ENCODE results near the gene CD84.

The CD84 gene

GRCh38 chr1:160553778-160554177 lies 25.5 kb downstream of the CD84 start:
- no peak for DNase-seq (ENCODE audit: low read depth, low spot score)
- WGBS (ENCODE audit: insufficient coverage, insufficient read length) = no CpG with 5 or more reads among the region's 4 CpGs

GRCh38 chr1:160552425-160552824 lies 26.9 kb downstream of the CD84 start:
- no peaks in the 10 kb centered on the region for H3K4me1 ChIP-seq (ENCODE audit: control insufficient read depth, insufficient read depth, low read length)
- no peak overlapping the region for H3K4me3 ChIP-seq (ENCODE audit: low read length)
- no CpG with 5 or more reads among the region's 2 CpGs for WGBS (ENCODE audit: insufficient coverage, insufficient read length)
- H3K9me3 ChIP-seq (ENCODE audit: control insufficient read depth, insufficient read depth, low read length) = no peaks in the 10 kb centered on the region
- H3K27me3 ChIP-seq (ENCODE audit: control insufficient read depth, insufficient read depth, low read length) = no peaks in the 10 kb centered on the region
- H3K27ac ChIP-seq (ENCODE audit: low read length) = no peak overlapping the region
- no peak for DNase-seq (ENCODE audit: low read depth, low spot score)
- no peaks in the 10 kb centered on the region for H3K36me3 ChIP-seq (ENCODE audit: control insufficient read depth, insufficient read depth, low read length)

More at GRCh38 chr1:160553778-160554177, 25.5 kb downstream of the CD84 start:
- Histone ChIP-seq H3K4me1 (ENCODE audit: control insufficient read depth, insufficient read depth, low read length) (no peaks in the 10 kb centered on the region), H3K27me3 (ENCODE audit: control insufficient read depth, insufficient read depth, low read length) (no peaks in the 10 kb centered on the region), H3K27ac (ENCODE audit: low read length) (no peak overlapping the region), H3K36me3 (ENCODE audit: control insufficient read depth, insufficient read depth, low read length) (no peaks in the 10 kb centered on the region), H3K9me3 (ENCODE audit: control insufficient read depth, insufficient read depth, low read length) (no peaks in the 10 kb centered on the region), H3K4me3 (ENCODE audit: low read length) (no peak overlapping the region)

GRCh38 chr1:160550572-160551034 lies 28.7 kb downstream of the CD84 start:
- H3K4me1 ChIP-seq (ENCODE audit: control insufficient read depth, insufficient read depth, low read length) = no peaks in the 10 kb centered on the region
- no CpG with 5 or more reads among the region's 6 CpGs for WGBS (ENCODE audit: insufficient coverage, insufficient read length)
- no peak overlapping the region for H3K27ac ChIP-seq (ENCODE audit: low read length)

GRCh38 chr1:160549665-160550006 lies 29.7 kb downstream of the CD84 start:
- Histone ChIP-seq H3K27ac (ENCODE audit: low read length) (no peak overlapping the region), H3K4me1 (ENCODE audit: control insufficient read depth, insufficient read depth, low read length) (no peaks in the 10 kb centered on the region), H3K9me3 (ENCODE audit: control insufficient read depth, insufficient read depth, low read length) (no peaks in the 10 kb centered on the region), H3K27me3 (ENCODE audit: control insufficient read depth, insufficient read depth, low read length) (no peaks in the 10 kb centered on the region), H3K4me3 (ENCODE audit: low read length) (no peak overlapping the region), H3K36me3 (ENCODE audit: control insufficient read depth, insufficient read depth, low read length) (no peaks in the 10 kb centered on the region)
- no peak for DNase-seq (ENCODE audit: low read depth, low spot score)
- WGBS (ENCODE audit: insufficient coverage, insufficient read length) = no CpG with 5 or more reads among the region's 3 CpGs

More at GRCh38 chr1:160550572-160551034, 28.7 kb downstream of the CD84 start:
- Histone ChIP-seq H3K4me3 (ENCODE audit: low read length) (no peak overlapping the region), H3K27me3 (ENCODE audit: control insufficient read depth, insufficient read depth, low read length) (no peaks in the 10 kb centered on the region), H3K36me3 (ENCODE audit: control insufficient read depth, insufficient read depth, low read length) (no peaks in the 10 kb centered on the region), H3K9me3 (ENCODE audit: control insufficient read depth, insufficient read depth, low read length) (no peaks in the 10 kb centered on the region)
- DNase-seq (ENCODE audit: low read depth, low spot score) = peak; percentile 43

- no peak for DNase-seq (ENCODE audit: low read depth, low spot score)
- H3K27ac ChIP-seq (ENCODE audit: low read length) = no peak overlapping the region
- WGBS (ENCODE audit: insufficient coverage, insufficient read length) = no CpG with 5 or more reads among the region's 5 CpGs
Measured at GRCh38 chr1:160548960-160549664, 30.2 kb downstream of the CD84 start.

GRCh38 chr1:160548183-160548582 lies 31.1 kb downstream of the CD84 start:
- WGBS (ENCODE audit: insufficient coverage, insufficient read length) = no CpG with 5 or more reads among the region's 3 CpGs

More at GRCh38 chr1:160548960-160549664, 30.2 kb downstream of the CD84 start:
- no peaks in the 10 kb centered on the region for H3K27me3 ChIP-seq (ENCODE audit: control insufficient read depth, insufficient read depth, low read length)
- H3K36me3 ChIP-seq (ENCODE audit: control insufficient read depth, insufficient read depth, low read length) = no peaks in the 10 kb centered on the region
- H3K9me3 ChIP-seq (ENCODE audit: control insufficient read depth, insufficient read depth, low read length) = no peaks in the 10 kb centered on the region
- no peak overlapping the region for H3K4me3 ChIP-seq (ENCODE audit: low read length)
- H3K4me1 ChIP-seq (ENCODE audit: control insufficient read depth, insufficient read depth, low read length) = no peaks in the 10 kb centered on the region

GRCh38 chr1:160547422-160547821 lies 31.9 kb downstream of the CD84 start:
- WGBS (ENCODE audit: insufficient coverage, insufficient read length) = no CpG with 5 or more reads among the region's 4 CpGs

More at GRCh38 chr1:160548183-160548582, 31.1 kb downstream of the CD84 start:
- Histone ChIP-seq H3K4me1 (ENCODE audit: control insufficient read depth, insufficient read depth, low read length) (no peaks in the 10 kb centered on the region), H3K27ac (ENCODE audit: low read length) (no peak overlapping the region), H3K27me3 (ENCODE audit: control insufficient read depth, insufficient read depth, low read length) (no peaks in the 10 kb centered on the region), H3K36me3 (ENCODE audit: control insufficient read depth, insufficient read depth, low read length) (no peaks in the 10 kb centered on the region), H3K9me3 (ENCODE audit: control insufficient read depth, insufficient read depth, low read length) (no peaks in the 10 kb centered on the region), H3K4me3 (ENCODE audit: low read length) (no peak overlapping the region)
- no peak for DNase-seq (ENCODE audit: low read depth, low spot score)

GRCh38 chr1:160546942-160547341 lies 32.4 kb downstream of the CD84 start:
- WGBS (ENCODE audit: insufficient coverage, insufficient read length) = no CpG with 5 or more reads among the region's 2 CpGs

More at GRCh38 chr1:160547422-160547821, 31.9 kb downstream of the CD84 start:
- DNase-seq (ENCODE audit: low read depth, low spot score) = no peak
- H3K36me3 ChIP-seq (ENCODE audit: control insufficient read depth, insufficient read depth, low read length) = no peaks in the 10 kb centered on the region
- H3K27me3 ChIP-seq (ENCODE audit: control insufficient read depth, insufficient read depth, low read length) = no peaks in the 10 kb centered on the region
- H3K27ac ChIP-seq (ENCODE audit: low read length) = no peak overlapping the region
- no peaks in the 10 kb centered on the region for H3K4me1 ChIP-seq (ENCODE audit: control insufficient read depth, insufficient read depth, low read length)
- H3K9me3 ChIP-seq (ENCODE audit: control insufficient read depth, insufficient read depth, low read length) = no peaks in the 10 kb centered on the region
- no peak overlapping the region for H3K4me3 ChIP-seq (ENCODE audit: low read length)

GRCh38 chr1:160544647-160545046 lies 34.6 kb downstream of the CD84 start:
- no peak for DNase-seq (ENCODE audit: low read depth, low spot score)
- H3K27ac ChIP-seq (ENCODE audit: low read length) = no peak overlapping the region
- H3K36me3 ChIP-seq (ENCODE audit: control insufficient read depth, insufficient read depth, low read length) = no peaks in the 10 kb centered on the region
- no peaks in the 10 kb centered on the region for H3K4me1 ChIP-seq (ENCODE audit: control insufficient read depth, insufficient read depth, low read length)
- no peak overlapping the region for H3K4me3 ChIP-seq (ENCODE audit: low read length)
- WGBS (ENCODE audit: insufficient coverage, insufficient read length) = no CpG with 5 or more reads among the region's 1 CpG
- H3K27me3 ChIP-seq (ENCODE audit: control insufficient read depth, insufficient read depth, low read length) = no peaks in the 10 kb centered on the region
- H3K9me3 ChIP-seq (ENCODE audit: control insufficient read depth, insufficient read depth, low read length) = no peaks in the 10 kb centered on the region

More at GRCh38 chr1:160546942-160547341, 32.4 kb downstream of the CD84 start:
- no peaks in the 10 kb centered on the region for H3K36me3 ChIP-seq (ENCODE audit: control insufficient read depth, insufficient read depth, low read length)
- no peaks in the 10 kb centered on the region for H3K4me1 ChIP-seq (ENCODE audit: control insufficient read depth, insufficient read depth, low read length)
- no peak for DNase-seq (ENCODE audit: low read depth, low spot score)
- no peak overlapping the region for H3K27ac ChIP-seq (ENCODE audit: low read length)
- H3K9me3 ChIP-seq (ENCODE audit: control insufficient read depth, insufficient read depth, low read length) = no peaks in the 10 kb centered on the region
- no peaks in the 10 kb centered on the region for H3K27me3 ChIP-seq (ENCODE audit: control insufficient read depth, insufficient read depth, low read length)
- H3K4me3 ChIP-seq (ENCODE audit: low read length) = no peak overlapping the region

GRCh38 chr1:160542303-160542945 lies 36.9 kb downstream of the CD84 start:
- no peaks in the 10 kb centered on the region for H3K9me3 ChIP-seq (ENCODE audit: control insufficient read depth, insufficient read depth, low read length)
- no peaks in the 10 kb centered on the region for H3K36me3 ChIP-seq (ENCODE audit: control insufficient read depth, insufficient read depth, low read length)
- no peak for DNase-seq (ENCODE audit: low read depth, low spot score)
- WGBS (ENCODE audit: insufficient coverage, insufficient read length) = no CpG with 5 or more reads among the region's 2 CpGs
- no peaks in the 10 kb centered on the region for H3K27me3 ChIP-seq (ENCODE audit: control insufficient read depth, insufficient read depth, low read length)
- H3K4me1 ChIP-seq (ENCODE audit: control insufficient read depth, insufficient read depth, low read length) = no peaks in the 10 kb centered on the region
- no peak overlapping the region for H3K4me3 ChIP-seq (ENCODE audit: low read length)
- no peak overlapping the region for H3K27ac ChIP-seq (ENCODE audit: low read length)
